OCI-LY7 (cell line): ENCODE data around the gene CAMK4. TPM values are rescaled to one million over a fixed set of nuclear protein-coding genes. Genes with fewer than 3 reads are reported as not detected.

Experiments
- BruUV-seq: library from RNA; stranded (reverse); fragments of 400-500 nt; replicated peaks from 2 replicates; lab custom pipeline; 2021; lab: Mats Ljungman, UMichigan
- CTCF ChIA-PET: fragments of 300-600 bp; sonication (Branson Sonifier 250); formaldehyde crosslinking; loops from one replicate; lab custom pipeline; 2022; ENCODE audit warnings: antibody characterized with exemption; ENCODE audit not compliant: unreplicated experiment; lab: Charles Lee
- POLR2A ChIA-PET: fragments of 300-600 bp; sonication (Branson Sonifier 250); formaldehyde crosslinking; loops from one replicate; lab custom pipeline; 2022; ENCODE audit warnings: antibody characterized with exemption; lab: Charles Lee
- DNase-seq: peaks from one replicate; pipeline ENCODE4 v3.0.0-alpha.2; 2015; ENCODE audit warnings: low spot score
- H2AFZ ChIP-seq: fragments of 200-600 bp; sonication (generic), shearing (Covaris generic); 2 replicates; pipeline ENCODE4 v1.6.1; 2014; ENCODE audit warnings: mild to moderate bottlenecking, antibody characterized with exemption, low read length, moderate library complexity
- H3K27ac ChIP-seq: fragments of 200-600 bp; sonication (generic); 2 replicates; pipeline ENCODE4 v1.5.1; 2014; ENCODE audit warnings: mixed run types, low read depth, mild to moderate bottlenecking, moderate library complexity, low read length, inconsistent platforms; ENCODE audit not compliant: poor library complexity, severe bottlenecking
- H3K36me3 ChIP-seq: fragments of 200-600 bp; sonication (generic); 2 replicates; pipeline ENCODE4 v1.6.1; 2014; ENCODE audit warnings: mild to moderate bottlenecking, antibody characterized with exemption, low read length, moderate library complexity, mixed read lengths; ENCODE audit not compliant: insufficient read depth
- H3K4me1 ChIP-seq: fragments of 200-600 bp; sonication (generic); 2 replicates; pipeline ENCODE4 v1.5.1; 2014; ENCODE audit warnings: mild to moderate bottlenecking, low read length; ENCODE audit not compliant: insufficient read depth, poor library complexity, severe bottlenecking
- H3K4me2 ChIP-seq: fragments of 200-600 bp; sonication (generic); 2 replicates; pipeline ENCODE4 v1.6.1; 2014; ENCODE audit warnings: mild to moderate bottlenecking, low read length
- H3K4me3 ChIP-seq: fragments of 200-600 bp; sonication (generic); 2 replicates; pipeline ENCODE4 v1.5.1; 2014; ENCODE audit warnings: mild to moderate bottlenecking, low read depth, low read length; ENCODE audit not compliant: poor library complexity, severe bottlenecking
- H3K79me2 ChIP-seq: fragments of 200-600 bp; sonication (generic); 2 replicates; pipeline ENCODE4 v1.6.1; 2016; ENCODE audit warnings: low read depth, mild to moderate bottlenecking, low read length, moderate library complexity, mixed read lengths; ENCODE audit not compliant: insufficient read depth
- H3K9me2 ChIP-seq: fragments of 200-600 bp; sonication (generic); 2 replicates; pipeline ENCODE4 v1.6.1; 2016; ENCODE audit warnings: mild to moderate bottlenecking, low read length, mixed read lengths; ENCODE audit not compliant: insufficient read depth
- H3K9me3 ChIP-seq: fragments of 200-600 bp; sonication (generic); 2 replicates; pipeline ENCODE4 v1.6.1; 2014; ENCODE audit warnings: mild to moderate bottlenecking, mixed run types, low read length, mixed read lengths
- H4K20me1 ChIP-seq: fragments of 200-600 bp; sonication (generic); 2 replicates; pipeline ENCODE4 v1.6.1; 2014; ENCODE audit warnings: mild to moderate bottlenecking, antibody characterized with exemption, low read length, moderate library complexity, mixed read lengths; ENCODE audit not compliant: insufficient read depth
- EZH2phosphoT487 ChIP-seq: fragments of 200-600 bp; sonication (generic); IDR thresholded peaks from 2 replicates; pipeline ENCODE4 v1.6.1; 2018; ENCODE audit warnings: low read depth, borderline replicate concordance, mild to moderate bottlenecking, mixed run types, antibody characterized with exemption, low read length, moderate library complexity, mixed read lengths
- intact Hi-C: fragments of 100-400 bp; cut with micrococcal nuclease; formaldehyde crosslinking; loops from one replicate; pipeline ENCODE4 v1.10.0; 2022; ENCODE audit not compliant: unreplicated experiment
- total RNA-seq, 2 experiments: library from RNA; depleted of rRNA in 1 of 2; stranded (reverse); fragments of >200 nt in 1 of 2; shearing (Covaris generic) in 1 of 2; gene quantifications; 2 replicates each; pipeline ENCODE4 v1.2.3, GENCODE V29; 2014 to 2022
- TF ChIP-seq, protein P1 (sequence below): fragments of 200-600 bp; sonication (generic); conservative IDR thresholded peaks from 2 replicates; pipeline ENCODE4 v1.5.1; 2014; ENCODE audit warnings: mild to moderate bottlenecking, antibody characterized with exemption, low read length, moderate library complexity, mixed read lengths

The CAMK4 gene
- total RNA-seq, 2 experiments from 2014 or later, result 25.4 to 40.2 TPM

DNA sequence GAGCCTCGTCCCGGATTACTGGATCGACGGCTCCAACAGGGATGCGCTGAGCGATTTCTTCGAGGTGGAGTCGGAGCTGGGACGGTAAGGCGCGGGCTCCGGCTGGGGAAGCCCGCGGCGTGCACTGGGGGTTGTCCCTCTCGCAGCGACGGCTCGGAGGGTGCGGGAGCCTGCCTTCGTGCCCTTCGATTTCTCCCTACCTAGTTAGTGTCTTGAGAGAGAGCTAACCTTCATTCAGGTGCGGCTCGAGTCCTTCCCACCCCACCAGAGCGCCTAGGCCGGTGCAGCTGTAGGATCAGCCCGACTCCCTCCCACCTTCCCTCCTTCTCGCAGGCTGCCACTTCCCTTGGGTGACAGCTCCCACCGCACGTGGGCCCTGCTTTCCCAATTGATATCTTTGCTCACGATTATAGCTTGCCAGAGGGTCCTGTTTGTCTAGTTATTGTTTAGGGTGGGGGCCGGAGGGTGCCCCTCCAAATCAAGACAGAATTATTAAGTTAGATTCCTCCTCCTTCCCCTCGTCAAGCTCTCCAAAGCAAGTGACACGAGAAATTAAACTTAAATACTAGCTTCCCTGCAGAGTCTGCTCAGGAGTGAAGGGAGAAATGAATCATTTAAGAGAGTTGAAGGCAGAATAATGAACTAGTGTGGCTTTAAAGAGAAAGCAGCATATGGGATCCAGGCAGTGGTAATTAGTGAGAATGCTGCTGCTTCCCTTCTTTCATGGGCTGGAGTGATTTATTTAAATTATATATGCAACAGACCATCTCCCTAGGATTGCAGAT is 569 bp downstream of the CAMK4 start:
- Histone ChIP-seq H3K9me2 (no peaks in the 10 kb centered on the region), H3K27ac (peak overlapping the region; percentile 49), H3K9me3 (no peaks in the 10 kb centered on the region), H3K4me3 (peak overlapping the region; percentile 75), H3K4me1 (peaks cover 27% of the 10 kb centered on the region), H2AFZ (peak overlapping the region; percentile 81), H4K20me1 (no peaks in the 10 kb centered on the region), H3K36me3 (no peaks in the 10 kb centered on the region), H3K79me2 (peaks cover 52% of the 10 kb centered on the region; the same call in 1 of the 2 replicates), H3K4me2 (peak overlapping the region; percentile 91)
- intact Hi-C loops, result loop anchor here (2.0 to 10.0 kb wide), 6 partner anchors 67 to 938 kb away; partner anchors contain the start of genes STARD4 and WDR36
- CTCF ChIA-PET, result interaction anchor here (0.6 kb wide), 1 partner anchor 533 kb away, joined by 3 read pairs; no protein-coding TSS in a partner anchor
- POLR2A ChIA-PET, result interaction anchor here (0.6 to 2.6 kb wide), 5 partner anchors 11 to 1893 kb away, joined by 3 to 18 read pairs (median 4); no protein-coding TSS in a partner anchor
- no peak for DNase-seq
- no TSS peak for BruUV-seq
- TF ChIP-seq EZH2phosphoT487, result no peak
- TF ChIP-seq, protein P1, sequence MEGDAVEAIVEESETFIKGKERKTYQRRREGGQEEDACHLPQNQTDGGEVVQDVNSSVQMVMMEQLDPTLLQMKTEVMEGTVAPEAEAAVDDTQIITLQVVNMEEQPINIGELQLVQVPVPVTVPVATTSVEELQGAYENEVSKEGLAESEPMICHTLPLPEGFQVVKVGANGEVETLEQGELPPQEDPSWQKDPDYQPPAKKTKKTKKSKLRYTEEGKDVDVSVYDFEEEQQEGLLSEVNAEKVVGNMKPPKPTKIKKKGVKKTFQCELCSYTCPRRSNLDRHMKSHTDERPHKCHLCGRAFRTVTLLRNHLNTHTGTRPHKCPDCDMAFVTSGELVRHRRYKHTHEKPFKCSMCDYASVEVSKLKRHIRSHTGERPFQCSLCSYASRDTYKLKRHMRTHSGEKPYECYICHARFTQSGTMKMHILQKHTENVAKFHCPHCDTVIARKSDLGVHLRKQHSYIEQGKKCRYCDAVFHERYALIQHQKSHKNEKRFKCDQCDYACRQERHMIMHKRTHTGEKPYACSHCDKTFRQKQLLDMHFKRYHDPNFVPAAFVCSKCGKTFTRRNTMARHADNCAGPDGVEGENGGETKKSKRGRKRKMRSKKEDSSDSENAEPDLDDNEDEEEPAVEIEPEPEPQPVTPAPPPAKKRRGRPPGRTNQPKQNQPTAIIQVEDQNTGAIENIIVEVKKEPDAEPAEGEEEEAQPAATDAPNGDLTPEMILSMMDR, result no peak

DNA sequence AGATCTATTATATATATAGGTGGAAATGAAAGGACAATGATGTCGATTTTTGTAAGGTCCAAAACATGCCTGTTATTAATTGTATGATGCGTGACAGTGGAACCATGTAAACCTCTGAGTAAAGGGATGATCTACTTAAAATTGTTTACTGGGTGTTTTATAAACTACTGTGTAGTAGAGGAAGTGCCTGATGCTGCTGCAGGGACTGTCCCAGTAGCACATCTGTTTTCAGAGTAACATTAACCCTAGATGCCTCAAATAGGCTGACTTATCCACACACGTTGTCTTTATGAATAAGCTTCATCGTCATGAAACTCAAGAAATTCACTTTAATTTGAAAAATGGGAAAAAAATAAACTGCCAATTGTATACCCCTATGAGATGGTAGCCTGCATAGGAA is 1.7 kb downstream of the CAMK4 start:
- Histone ChIP-seq H3K36me3 (no peaks in the 10 kb centered on the region), H3K9me2 (no peaks in the 10 kb centered on the region), H3K4me1 (peaks cover 39% of the 10 kb centered on the region), H3K79me2 (peaks cover 58% of the 10 kb centered on the region; the same call in 1 of the 2 replicates), H3K4me3 (peak overlapping the region; percentile 75), H4K20me1 (no peaks in the 10 kb centered on the region), H3K27ac (peak overlapping the region; percentile 49), H3K9me3 (no peaks in the 10 kb centered on the region), H2AFZ (no peak overlapping the region), H3K4me2 (peak overlapping the region; percentile 91)
- TF ChIP-seq EZH2phosphoT487, result no peak
- TF ChIP-seq, protein P1, result no peak
- POLR2A ChIA-PET, result interaction anchor here (1.3 to 2.1 kb wide), 2 partner anchors 10 to 22 kb away, joined by 3 to 6 read pairs; no protein-coding TSS in a partner anchor
- intact Hi-C loops, result loop anchor here (2.0 to 10.0 kb wide), 4 partner anchors 134 to 481 kb away; partner anchors contain the start of genes STARD4 and WDR36
- CTCF ChIA-PET, result no interaction called here
- TSS peak; percentile 54 for BruUV-seq
- DNase-seq, result peak; percentile 40
